HG03039 (cell line): Measurements from ENCODE around the gene XRCC4.
"Not testable (repeated sequence)": the region's sequence is repeated elsewhere in the genome, so short reads cannot be mapped to it uniquely, and the experiment has no call there.

Experiments
- ATAC-seq: cut with Tn5 transposase; IDR thresholded peaks from one replicate; pipeline ENCODE4 v1.9.1; 2021; ENCODE audit warnings: mild to moderate bottlenecking, moderate library complexity; ENCODE audit not compliant: unreplicated experiment

XRCC4 gene

DNA sequence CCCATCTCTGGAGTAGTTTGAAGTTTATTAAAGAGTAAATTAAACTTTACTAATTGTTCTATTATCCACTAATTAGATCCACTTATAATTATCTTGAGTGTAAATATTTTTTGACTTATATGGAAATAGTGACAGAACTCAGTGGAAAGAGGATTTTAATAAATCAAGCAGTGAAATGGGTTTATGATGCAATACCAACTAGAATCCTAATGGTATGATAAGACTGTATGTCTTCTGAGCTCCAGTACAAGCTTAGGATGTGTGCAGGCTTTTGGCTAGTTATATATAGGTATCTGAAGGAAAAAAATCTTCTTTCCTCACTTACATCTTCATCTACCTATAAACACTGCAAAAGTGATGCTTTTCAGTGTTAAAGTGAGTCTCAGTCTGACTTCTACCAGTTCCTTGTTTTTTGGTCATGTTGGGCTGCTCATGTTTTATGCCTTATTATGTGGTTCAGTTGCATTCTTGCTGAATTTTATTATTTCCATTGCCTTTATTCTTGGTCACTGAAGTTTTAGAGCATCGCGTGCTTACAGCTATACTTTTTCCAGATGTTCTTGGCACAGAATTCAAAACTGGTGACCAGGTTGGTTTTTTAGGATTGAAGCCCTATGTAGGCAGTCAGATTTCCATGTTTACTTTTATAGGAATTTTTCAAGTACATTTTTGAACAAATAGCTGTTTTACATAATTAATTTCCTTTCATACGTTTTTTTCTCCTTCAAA, 30.5 kb downstream of the XRCC4 start:
- no peak for ATAC-seq

GRCh38 chr5:83109380-83109779, 32.0 kb downstream of the XRCC4 start:
- ATAC-seq, result no peak

DNA sequence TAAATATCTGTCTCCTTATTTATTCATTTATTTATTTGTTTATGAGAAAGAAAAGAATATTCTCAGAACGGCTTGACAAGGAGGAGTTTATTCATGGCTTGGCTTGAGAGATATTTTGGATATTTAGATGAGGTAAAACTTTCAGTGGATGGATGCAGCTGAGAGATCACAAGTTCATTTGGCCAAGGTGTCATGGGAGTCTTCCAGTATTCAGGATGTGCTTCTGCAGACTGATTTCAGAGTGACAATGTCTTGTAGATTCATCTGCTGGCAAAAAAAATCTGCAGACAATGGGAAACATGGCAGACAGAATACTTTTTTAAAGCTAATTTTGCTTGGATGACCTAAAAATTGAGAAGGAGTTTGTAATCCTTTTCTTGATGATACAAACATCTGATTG, 38.5 kb downstream of the XRCC4 start:
- ATAC-seq, result no peak

- ATAC-seq, result no peak
Observed at GRCh38 chr5:83118471-83118870, 41.1 kb downstream of the XRCC4 start.

DNA sequence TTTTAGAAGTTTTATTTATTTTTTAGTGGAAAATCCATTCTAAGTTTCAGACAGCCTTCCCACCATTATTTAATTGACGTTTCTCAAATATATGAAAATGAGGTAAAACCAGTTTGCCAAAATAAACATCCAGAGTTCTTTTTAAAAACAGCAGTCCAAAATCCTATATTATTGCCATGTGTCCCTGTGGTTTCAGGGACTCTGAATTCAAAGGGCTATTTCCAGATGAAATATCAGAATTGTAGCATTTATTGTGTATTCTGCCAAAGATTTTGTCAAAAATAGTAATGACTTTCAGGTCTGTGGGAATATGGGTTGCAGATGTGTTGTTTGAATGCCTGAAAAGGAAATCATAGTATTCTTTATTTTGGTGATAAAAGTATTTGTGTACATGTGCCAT, 41.6 kb downstream of the XRCC4 start:
- no peak for ATAC-seq

DNA sequence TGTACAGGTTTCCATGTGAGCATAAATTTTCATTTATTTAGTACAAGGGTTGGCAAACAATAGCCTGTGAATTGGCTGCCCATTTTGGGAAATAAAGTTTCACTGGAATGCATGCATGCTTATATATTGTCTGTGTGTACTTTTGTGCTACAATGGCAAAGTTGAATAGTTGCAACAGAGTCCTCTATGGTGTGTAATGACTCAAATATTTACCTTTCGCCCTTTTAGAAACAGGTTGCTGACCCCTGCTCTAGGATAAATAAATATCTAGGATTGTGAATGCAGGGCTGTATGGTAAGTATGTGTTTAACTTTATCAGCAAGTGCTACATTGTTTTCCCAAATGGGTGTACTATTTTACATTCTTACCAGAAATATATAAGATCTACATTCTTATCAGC, 47.2 kb downstream of the XRCC4 start:
- ATAC-seq, result no peak

- no peak for ATAC-seq
Observed at GRCh38 chr5:83125560-83125959, 48.2 kb downstream of the XRCC4 start.

- no peak for ATAC-seq
Observed at GRCh38 chr5:83126501-83126900, 49.2 kb downstream of the XRCC4 start.

GRCh38 chr5:83133797-83134196, 56.5 kb downstream of the XRCC4 start:
- no peak for ATAC-seq

- ATAC-seq, result no peak
Observed at GRCh38 chr5:83142526-83142925, 65.2 kb downstream of the XRCC4 start.

DNA sequence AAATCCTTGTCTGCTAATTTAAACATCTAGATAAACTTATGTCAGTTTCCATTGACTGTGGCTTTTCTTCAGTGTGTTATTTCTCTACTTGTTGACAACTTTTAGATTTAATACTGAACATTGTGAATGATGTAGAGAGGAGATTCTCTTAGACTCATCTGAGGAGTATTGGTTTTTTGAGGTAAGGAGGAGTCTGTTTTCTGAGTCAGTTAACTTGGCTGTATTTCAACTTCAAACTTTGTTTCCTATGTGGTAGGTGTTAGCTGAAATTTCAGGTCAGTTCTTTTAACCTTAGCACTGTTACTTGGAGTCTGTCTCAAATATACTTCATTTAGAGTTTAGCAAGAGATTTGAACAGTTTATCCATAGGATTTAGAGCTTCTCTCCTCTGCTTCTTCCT, 67.9 kb downstream of the XRCC4 start:
- no peak for ATAC-seq

DNA sequence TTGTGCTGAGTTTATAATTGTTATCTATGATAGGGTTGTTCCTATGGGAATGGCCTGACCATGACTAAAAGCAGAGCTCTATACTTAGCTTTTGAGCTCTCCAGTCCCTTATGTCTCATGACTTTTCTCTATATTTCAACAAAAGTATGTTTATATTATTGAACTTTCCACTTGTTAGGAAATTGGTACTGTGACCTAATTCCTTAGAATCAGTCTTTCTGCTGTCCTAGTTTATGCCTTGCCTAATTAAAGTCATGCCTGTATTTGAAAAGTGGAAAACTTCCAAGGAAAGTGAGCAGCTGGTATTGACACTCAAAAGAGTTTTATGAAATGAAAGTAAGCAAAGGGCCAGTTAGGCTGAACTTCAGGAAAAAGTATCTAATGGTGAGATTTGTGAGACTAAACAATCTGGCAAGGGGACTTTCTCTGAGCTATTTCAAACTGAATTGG, 68.6 kb downstream of the XRCC4 start:
- no peak for ATAC-seq

DNA sequence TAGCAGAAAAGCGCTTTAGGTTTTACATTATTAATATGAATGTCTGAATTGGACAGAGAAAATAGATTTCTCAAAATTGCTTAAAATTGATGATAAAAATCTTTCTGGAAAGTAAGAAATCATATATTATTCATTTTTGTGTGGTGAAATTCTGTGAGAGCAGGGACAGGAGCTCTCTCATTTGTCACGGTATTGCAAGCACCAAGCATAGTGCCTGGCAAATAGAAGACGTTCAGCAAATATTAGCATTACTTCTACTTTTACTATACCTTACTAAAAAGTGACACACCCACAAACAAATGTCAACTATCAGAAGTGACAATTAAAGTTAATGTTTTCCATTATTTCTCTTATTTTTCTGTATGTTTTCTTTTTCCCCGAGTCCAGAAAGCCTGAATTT, 69.1 kb downstream of the XRCC4 start:
- no peak for ATAC-seq

DNA sequence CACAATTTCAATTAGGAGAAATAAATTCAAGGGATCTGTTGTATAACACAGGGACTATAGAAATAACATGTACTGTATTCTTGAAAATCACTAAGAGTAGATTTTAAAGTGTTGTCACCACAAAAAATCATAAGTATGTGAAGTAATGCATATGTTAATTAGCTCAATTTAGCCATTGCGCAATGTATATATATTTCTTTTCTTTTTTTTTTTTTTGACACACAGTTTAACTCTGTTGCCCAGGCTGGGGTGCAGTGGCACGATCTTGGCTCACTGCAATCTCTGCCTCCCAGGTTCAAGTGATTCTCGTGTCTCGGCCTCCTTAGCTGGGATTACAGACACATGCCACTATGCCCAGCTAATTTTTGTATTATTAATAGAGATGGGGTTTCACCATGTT, 70.2 kb downstream of the XRCC4 start:
- ATAC-seq, result no peak

- ATAC-seq, result no peak
Observed at GRCh38 chr5:83148370-83148769, 71.0 kb downstream of the XRCC4 start.

GRCh38 chr5:83149671-83150070, 72.3 kb downstream of the XRCC4 start:
- ATAC-seq, result no peak

DNA sequence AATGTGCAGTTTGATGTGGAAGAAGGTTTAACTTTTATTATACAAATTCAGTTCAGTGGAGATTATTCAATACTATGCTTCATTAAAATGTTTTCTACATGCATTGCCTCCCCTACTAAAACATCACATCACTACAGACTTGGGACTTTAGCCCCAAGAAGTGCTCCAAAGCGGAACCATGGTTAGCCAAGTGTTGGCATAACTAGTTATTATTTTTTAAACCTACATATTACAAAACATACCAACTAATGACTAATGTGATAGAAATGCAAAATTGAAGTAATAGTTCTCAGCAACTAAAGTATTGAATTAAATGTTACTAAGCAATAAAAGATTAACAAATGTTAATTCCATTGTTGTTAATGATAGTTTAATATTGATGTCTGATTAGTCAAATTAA, 74.5 kb downstream of the XRCC4 start:
- ATAC-seq, result no peak

- not testable (repeated sequence) for ATAC-seq
Observed at GRCh38 chr5:83152996-83153395, 75.6 kb downstream of the XRCC4 start.

DNA sequence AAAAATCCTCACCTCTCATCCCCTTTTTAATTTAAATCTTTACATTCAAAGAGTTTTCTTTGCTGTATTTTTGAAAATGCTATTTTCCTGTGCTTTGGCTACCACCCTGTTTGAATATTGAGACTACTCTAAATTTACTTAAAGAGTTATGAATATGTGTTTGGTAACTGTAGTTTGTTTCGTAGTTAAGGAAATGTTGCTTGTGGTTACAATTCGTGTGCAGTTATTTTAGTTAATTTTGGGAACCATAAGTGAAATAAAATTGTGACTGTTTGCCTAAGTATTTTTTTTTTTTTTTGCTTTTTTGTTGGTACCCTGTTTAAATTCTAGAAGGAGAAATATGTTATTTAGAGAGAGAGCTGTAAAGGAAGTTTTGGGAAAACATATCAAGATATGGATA, 78.7 kb downstream of the XRCC4 start:
- no peak for ATAC-seq

DNA sequence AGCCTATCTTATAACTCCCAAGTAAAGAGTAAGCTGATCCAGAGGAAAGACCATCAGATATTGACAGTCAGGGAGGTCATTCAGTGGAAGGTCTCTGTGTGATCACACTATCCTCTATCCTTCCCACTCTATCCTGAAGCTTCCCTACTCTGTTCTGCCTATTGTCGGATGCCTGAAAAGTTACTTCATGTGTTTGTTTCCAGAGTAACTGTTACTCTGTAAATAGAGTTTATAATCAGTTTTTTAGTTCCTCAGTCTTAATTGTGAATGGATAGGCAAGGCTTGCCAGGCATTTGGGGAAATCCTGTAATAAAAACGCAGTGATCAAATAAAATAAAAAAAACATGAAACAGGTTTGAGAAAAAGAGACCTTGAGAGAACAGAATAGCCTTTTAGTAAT, 79.8 kb downstream of the XRCC4 start:
- ATAC-seq, result no peak

- ATAC-seq, result no peak
Observed at GRCh38 chr5:83162601-83163000, 85.3 kb downstream of the XRCC4 start.

- no peak for ATAC-seq
Observed at GRCh38 chr5:83167538-83167937, 90.2 kb downstream of the XRCC4 start.
